SH-SY5Y (cell line): ENCODE results near the gene UBL7.

Experiments used
- GATA2 ChIP-seq: IDR thresholded peaks from 2 replicates; pipeline ENCODE4 v1.6.1; 2011; ENCODE audit warnings: mild to moderate bottlenecking, low read depth, low read length
- GATA3 ChIP-seq: IDR thresholded peaks from 2 replicates; pipeline ENCODE4 v1.6.1; 2011; ENCODE audit warnings: low read depth, mild to moderate bottlenecking, low read length, moderate library complexity

DNA sequence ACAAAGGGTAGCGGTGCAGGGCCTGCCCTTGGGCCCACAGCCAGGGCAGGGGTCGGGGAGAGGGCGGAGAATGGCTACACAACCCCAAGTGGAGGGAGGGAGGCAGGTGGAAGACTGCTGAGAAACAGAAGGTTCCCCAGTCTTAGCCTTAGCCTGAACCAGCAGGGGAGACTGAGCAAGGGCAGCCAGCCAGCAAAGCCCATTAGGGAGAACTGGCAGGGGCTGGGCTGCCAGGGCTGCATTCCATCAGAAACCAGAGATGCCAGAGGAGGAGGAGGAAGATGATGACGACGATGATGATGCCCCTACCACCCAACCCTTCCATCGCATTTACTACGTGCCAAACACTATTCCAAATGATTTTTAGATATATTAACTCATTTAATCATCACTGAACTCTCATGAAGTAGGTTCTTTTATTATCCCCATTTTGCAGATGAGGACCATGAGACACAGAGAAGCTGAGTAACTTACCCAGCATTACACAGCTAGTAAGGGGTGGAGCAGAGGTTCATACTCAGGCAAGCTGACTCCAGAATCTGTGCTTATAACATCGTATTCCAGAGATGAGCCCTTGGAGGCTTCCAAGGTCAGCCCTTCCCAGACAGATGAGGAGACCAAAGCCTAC, 35.9 kb downstream of the UBL7 start:
- TF ChIP-seq GATA3 (no peak), GATA2 (no peak)
